GM12865 (cell line): ENCODE measurements around the gene FLT3LG.

Source experiments
- DNase-seq: peaks from one replicate; pipeline ENCODE4 v3.0.0; 2010; ENCODE audit warnings: low read depth
- H3K4me3 ChIP-seq: 2 replicates; pipeline ENCODE4 v1.5.1; 2011; ENCODE audit warnings: mild to moderate bottlenecking, low read depth, low read length, control low read depth
- TF ChIP-seq, protein P1 (sequence below): IDR thresholded peaks from 2 replicates; pipeline ENCODE4 v1.5.1; 2011; ENCODE audit warnings: low read length, control low read depth, low read depth, inconsistent platforms; ENCODE audit not compliant: insufficient read depth; ENCODE audit errors: missing control alignments

FLT3LG gene

DNA sequence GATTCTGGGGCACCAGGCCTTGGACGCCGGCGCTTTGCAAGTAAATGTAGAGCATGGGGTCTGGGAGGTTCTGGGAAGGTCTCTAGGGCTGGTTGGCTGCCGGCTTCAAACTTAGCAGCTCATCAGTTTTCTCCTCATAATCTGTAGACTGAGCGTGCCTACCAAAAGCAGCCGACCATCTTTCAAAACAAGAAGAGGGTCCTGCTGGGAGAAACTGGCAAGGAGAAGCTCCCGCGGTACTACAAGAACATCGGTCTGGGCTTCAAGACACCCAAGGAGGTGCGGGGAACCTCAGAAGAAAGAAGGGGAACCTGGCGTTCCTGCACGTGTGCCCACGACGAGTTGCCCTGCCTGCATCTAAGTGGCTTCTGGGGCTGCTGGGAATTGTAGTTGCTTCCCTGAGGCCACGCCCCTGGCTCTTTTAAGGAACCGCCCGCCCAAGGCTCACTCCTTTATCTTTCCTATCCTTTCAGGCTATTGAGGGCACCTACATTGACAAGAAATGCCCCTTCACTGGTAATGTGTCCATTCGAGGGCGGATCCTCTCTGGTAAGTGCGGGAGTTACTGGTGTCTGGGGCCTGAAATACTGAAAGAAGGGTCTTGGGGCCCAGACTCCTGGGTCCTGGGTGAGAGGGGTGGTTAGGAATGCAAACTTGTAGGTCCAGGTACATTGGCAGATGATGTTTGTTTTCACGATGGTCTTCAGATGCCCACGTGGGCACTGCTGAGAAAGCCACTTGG, 23.2 kb downstream of the FLT3LG start:
- TF ChIP-seq, protein P1, sequence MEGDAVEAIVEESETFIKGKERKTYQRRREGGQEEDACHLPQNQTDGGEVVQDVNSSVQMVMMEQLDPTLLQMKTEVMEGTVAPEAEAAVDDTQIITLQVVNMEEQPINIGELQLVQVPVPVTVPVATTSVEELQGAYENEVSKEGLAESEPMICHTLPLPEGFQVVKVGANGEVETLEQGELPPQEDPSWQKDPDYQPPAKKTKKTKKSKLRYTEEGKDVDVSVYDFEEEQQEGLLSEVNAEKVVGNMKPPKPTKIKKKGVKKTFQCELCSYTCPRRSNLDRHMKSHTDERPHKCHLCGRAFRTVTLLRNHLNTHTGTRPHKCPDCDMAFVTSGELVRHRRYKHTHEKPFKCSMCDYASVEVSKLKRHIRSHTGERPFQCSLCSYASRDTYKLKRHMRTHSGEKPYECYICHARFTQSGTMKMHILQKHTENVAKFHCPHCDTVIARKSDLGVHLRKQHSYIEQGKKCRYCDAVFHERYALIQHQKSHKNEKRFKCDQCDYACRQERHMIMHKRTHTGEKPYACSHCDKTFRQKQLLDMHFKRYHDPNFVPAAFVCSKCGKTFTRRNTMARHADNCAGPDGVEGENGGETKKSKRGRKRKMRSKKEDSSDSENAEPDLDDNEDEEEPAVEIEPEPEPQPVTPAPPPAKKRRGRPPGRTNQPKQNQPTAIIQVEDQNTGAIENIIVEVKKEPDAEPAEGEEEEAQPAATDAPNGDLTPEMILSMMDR = no peak
- H3K4me3 ChIP-seq = peak overlapping the region; percentile 92
- peak; percentile 87 for DNase-seq

DNA sequence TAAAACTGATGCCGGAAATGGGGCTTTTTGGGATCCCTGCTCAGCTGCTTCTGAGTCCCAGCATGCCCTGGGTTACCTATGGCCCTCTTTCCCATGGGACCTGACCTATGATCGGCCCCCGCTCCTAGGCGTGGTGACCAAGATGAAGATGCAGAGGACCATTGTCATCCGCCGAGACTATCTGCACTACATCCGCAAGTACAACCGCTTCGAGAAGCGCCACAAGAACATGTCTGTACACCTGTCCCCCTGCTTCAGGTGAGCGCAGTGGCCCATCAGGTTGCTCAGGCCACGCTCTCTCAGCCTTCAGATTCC, 23.7 kb downstream of the FLT3LG start:
- TF ChIP-seq, protein P1 = no peak
- DNase-seq = peak; percentile 46
- H3K4me3 ChIP-seq = peak overlapping the region; percentile 92

DNA sequence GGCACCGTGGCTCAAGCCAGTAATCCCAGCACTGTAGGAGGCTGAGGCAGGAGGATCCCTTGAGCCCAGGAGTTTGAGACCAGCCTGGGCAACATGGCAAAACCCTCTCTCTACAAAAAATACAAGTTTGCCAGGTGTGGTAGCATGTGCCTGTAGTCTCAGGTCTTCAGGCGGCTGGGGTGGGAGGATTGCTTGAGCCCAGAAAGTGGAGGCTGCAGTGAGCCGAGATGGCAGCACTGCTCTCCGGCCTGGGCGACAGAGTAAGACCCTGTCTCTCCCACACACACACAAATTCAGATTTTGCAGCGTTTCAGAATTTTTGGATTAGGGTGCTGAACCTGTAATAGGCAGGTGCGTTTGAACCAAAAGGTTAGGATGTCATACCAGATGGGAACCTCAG, 24.5 kb downstream of the FLT3LG start:
- TF ChIP-seq, protein P1 = no peak

DNA sequence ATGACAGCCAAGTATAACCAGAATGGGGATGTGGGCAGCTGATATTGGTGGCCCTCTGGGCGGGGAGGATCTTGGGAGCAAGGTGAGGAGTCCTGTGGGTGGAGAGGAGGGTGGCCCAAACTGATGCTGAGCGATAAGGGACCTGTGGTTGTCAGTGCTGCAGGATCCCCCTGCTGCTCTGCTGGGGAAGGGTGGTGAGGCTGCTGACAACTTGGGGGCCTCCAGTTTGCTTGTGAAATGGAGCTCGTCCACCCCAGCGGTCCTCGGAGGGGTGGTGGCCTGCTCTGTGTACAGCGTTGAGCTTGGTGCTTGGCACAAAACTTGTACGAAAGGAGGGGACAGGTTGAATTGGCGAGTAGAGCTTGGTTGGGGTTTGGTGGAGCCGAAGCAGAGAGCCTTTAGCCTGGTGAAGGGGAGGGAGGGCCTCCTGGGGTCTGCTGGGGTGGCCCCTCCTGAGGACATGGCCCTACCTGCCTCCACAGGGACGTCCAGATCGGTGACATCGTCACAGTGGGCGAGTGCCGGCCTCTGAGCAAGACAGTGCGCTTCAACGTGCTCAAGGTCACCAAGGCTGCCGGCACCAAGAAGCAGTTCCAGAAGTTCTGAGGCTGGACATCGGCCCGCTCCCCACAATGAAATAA, 25.1 kb downstream of the FLT3LG start:
- DNase-seq = no peak
- TF ChIP-seq, protein P1 = no peak
- peak overlapping the region; percentile 92 for H3K4me3 ChIP-seq

More for the DNA sequence above, 24.5 kb downstream of the FLT3LG start:
- DNase-seq = no peak
- peak overlapping the region; percentile 92 for H3K4me3 ChIP-seq

DNA sequence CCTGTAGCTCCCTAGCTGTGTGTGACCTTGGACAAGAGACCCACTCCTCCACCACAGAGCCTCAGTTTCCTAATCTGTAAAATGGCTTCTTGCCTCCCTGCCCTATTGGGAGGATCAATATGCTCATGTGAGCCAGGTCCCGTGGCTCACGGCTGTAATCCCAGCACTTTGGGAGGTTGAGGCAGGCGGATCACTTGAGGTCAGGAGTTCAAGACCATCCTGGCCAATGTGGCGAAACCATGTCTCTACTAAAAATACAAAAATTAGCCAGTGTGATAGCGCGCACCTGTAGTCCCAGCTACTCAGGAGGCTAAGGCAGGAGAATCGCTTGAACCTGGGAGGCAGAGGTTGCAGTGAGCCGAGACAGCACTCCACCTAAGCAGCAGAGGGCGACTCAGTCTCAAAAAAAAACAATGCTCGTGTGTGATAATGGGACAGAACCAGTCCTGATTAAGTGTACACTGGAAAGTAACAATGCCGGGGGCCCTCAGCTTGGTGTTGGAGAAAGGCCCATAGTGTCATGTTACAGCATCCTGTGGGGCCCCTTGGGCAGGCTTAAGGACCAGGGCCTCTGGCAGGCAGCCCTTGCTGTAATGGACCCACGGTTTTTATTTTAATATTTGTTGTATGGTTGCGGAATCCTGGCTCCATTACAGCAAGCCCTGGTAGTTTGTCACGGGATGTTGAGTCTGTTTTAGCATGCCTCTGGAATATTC, 29.0 kb downstream of the FLT3LG start:
- TF ChIP-seq, protein P1 = peak; percentile 54
- DNase-seq = peak; percentile 64
- no peak overlapping the region for H3K4me3 ChIP-seq

DNA sequence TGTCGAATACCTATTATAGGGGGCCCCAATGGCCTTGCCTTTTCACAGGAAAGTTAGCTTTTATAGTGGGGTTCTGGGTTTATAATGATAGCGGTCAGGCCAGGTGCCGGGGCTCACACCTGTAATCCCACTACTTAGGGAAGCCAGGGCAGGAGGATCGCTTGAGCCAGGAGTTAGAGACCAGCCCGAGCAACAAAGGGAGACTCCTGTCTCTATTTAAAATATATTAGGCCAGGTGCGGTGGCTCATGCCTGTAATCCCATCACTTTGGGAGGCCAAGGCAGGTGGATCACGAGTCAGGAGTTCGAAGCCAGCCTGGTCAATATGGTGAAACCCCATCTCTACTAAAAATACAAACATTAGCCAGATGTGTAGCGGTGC, 29.6 kb downstream of the FLT3LG start:
- no peak overlapping the region for H3K4me3 ChIP-seq
- DNase-seq = no peak
- TF ChIP-seq, protein P1 = no peak
